ENCODE measurements around the gene KCNAB2.

The KCNAB2 gene

GRCh38 chr1:6145864-6146410, 100.2 kb downstream of the KCNAB2 start:
- Mint-ChIP-seq H3K36me3 (no peaks in the 10 kb centered on the region), H3K4me3 (no peak overlapping the region), H3K9me3 (no peaks in the 10 kb centered on the region), H3K27me3 (peaks cover 6 to 32% of the 10 kb centered on the region in 2 donors), H3K4me1 (peaks cover 0 to 11% of the 10 kb centered on the region in 2 donors), H3K27ac (no peak overlapping the region)
- DNase-seq = no peak
- no peak for ATAC-seq (replicated peaks)

GRCh38 chr1:6148497-6149241, 103.0 kb downstream of the KCNAB2 start:
- Mint-ChIP-seq H3K27ac (no peak overlapping the region), H3K36me3 (no peaks in the 10 kb centered on the region), H3K27me3 (peaks cover 6 to 28% of the 10 kb centered on the region in 2 donors), H3K4me1 (peaks cover 0 to 8% of the 10 kb centered on the region in 2 donors), H3K9me3 (no peaks in the 10 kb centered on the region), H3K4me3 (peak overlapping the region; percentile 72 to 73)
- ATAC-seq (replicated peaks) = peak; percentile 82 to 83
- DNase-seq = peak; percentile 19

DNA sequence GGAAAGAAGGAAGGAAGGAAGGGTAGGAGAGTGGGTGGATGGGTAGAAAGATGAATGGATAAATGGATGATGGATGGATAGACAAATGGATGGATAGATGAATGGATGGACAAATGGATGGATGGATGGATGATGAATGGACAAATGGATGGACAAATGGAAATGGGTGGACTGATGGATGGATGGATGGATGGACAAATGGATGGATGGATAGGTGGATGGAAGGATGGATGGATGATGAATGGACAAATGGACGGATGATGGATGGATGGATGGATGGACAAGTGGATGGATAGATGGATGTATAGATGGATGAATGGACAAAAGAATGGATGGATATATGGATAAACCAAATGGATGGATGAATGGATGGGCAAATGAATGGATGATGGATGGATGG, 103.9 kb downstream of the KCNAB2 start:
- H3K27me3 Mint-ChIP-seq = peaks cover 6 to 25% of the 10 kb centered on the region in 2 donors
- no peak overlapping the region for H3K4me3 Mint-ChIP-seq
- H3K4me1 Mint-ChIP-seq = peaks cover 0 to 8% of the 10 kb centered on the region in 2 donors
- DNase-seq (no peak), ATAC-seq (replicated peaks) (no peak)
- H3K27ac Mint-ChIP-seq = no peak overlapping the region
- no peaks in the 10 kb centered on the region for H3K9me3 Mint-ChIP-seq
- H3K36me3 Mint-ChIP-seq = no peaks in the 10 kb centered on the region

DNA sequence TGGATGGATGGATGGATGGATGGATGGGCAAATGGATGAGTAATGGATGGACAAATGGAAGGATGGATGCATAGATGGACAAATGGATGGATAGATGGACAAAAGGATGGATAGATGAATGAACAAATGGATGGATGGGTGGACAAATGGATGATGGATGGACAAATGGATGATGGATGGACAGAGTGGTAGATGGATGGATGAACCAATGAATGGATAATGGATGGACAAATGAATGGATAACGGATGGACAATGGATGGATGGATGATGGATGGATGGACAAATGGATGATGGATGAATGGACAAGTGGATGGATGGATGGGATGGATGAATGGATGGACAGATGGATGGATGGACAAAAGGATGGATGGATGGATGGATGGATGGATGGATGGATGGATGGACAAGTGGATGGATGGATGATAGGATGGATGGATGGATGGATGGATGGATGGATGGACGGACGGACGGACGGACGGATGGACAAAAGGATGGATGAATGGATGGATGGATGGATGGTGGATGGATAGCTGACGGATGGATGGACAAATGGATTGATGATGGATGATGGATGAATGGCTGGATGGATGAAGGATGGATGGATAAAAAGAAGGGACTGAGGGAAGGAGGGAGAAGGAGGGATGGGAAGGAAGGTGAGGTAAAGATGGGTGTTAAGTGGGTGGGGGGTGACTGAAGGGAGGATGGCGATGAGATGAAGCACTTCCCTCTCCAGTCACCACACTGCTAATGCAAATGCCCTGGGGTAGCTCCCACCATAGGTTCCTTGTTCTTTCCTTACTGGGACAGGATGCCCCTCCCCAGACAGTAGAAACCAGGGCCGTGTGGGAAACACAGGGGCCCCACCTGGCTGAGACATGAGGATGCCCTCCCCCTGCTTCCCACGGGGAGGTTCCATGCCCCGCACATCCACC, 104.6 kb downstream of the KCNAB2 start:
- DNase-seq (no peak), ATAC-seq (replicated peaks) (no peak)
- Mint-ChIP-seq H3K27me3 (peaks cover 6 to 25% of the 10 kb centered on the region in 2 donors), H3K4me3 (no peak overlapping the region), H3K9me3 (no peaks in the 10 kb centered on the region), H3K36me3 (no peaks in the 10 kb centered on the region), H3K27ac (no peak overlapping the region), H3K4me1 (peaks cover 0 to 8% of the 10 kb centered on the region in 2 donors)
